BJ (cell line): ENCODE data around the gene RIPPLY3. TPM values are rescaled to one million over a fixed set of nuclear protein-coding genes. Genes with fewer than 3 reads are reported as not detected.
"Not testable (repeated sequence)": the region's sequence is repeated elsewhere in the genome, so short reads cannot be mapped to it uniquely, and the experiment has no call there.

Source experiments
- CTCF ChIA-PET: fragments of 350-600 bp; formaldehyde crosslinking; extraction: SDS; loops from one replicate; lab custom pipeline; 2021; ENCODE audit warnings: antibody characterized with exemption, inconsistent platforms; lab: Yijun Ruan, JAX
- POLR2A ChIA-PET: fragments of 300-600 bp; sonication (Branson Sonifier 250); formaldehyde crosslinking; extraction: SDS; loops from one replicate; lab custom pipeline; 2021; ENCODE audit warnings: antibody characterized with exemption; lab: Charles Lee
- DNase-seq: peaks from one replicate; pipeline ENCODE4 v3.0.0-alpha.2; 2011; ENCODE audit warnings: low read depth
- H3K27me3 ChIP-seq: 2 replicates; pipeline ENCODE4 v1.6.0; 2011; ENCODE audit warnings: low read length; ENCODE audit not compliant: control insufficient read depth, insufficient read depth
- H3K36me3 ChIP-seq: 2 replicates; pipeline ENCODE4 v1.5.1; 2011; ENCODE audit warnings: low read length; ENCODE audit not compliant: control insufficient read depth, insufficient read depth
- H3K4me3 ChIP-seq: 2 replicates; pipeline ENCODE4 v1.5.1; 2011; ENCODE audit warnings: low read depth, mild to moderate bottlenecking, control low read depth, low read length
- polyA plus RNA-seq: library from polyadenylated mRNA; depleted of rRNA; stranded (reverse); fragments of >200 nt; gene quantifications from 2 replicates; pipeline ENCODE4 v1.2.3, GENCODE V29; 2011
- TF ChIP-seq, protein P1 (sequence below): IDR thresholded peaks from 2 replicates; pipeline ENCODE4 v1.5.1; 2011; ENCODE audit warnings: low read depth, mild to moderate bottlenecking, control low read depth, inconsistent platforms, low read length, moderate library complexity; ENCODE audit not compliant: insufficient read depth

Gene RIPPLY3
- polyA plus RNA-seq, 1 experiment = 0.23 TPM

DNA sequence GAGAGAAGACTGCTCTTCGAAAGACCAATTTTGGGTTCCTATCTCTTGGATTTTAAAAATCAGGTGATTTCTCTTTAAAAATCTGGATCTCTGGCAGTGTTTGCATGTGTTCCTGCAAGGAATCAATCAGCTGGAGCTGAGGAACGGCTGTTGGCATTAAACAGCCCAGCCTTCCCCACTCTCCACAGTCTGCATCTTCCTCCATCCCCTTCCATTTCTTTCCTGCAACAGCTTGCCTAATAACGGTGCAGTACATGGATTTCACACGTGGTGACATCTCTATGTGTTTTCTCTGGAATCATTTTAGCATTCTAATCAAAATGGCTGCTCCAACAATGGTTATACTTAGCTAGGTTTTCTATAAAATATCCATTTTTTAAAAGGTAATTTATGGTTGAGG is 20.0 kb downstream of the RIPPLY3 start:
- no peaks in the 10 kb centered on the region for H3K36me3 ChIP-seq
- peaks cover 4% of the 10 kb centered on the region for H3K27me3 ChIP-seq
- ChIA-PET POLR2A (no interaction called here), CTCF (interaction anchor here (1.1 to 2.6 kb wide), 4 partner anchors 9 to 36 kb away, joined by 3 to 7 read pairs (median 4); no protein-coding TSS in a partner anchor)
- DNase-seq = no peak
- H3K4me3 ChIP-seq = no peak overlapping the region
- TF ChIP-seq, protein P1, sequence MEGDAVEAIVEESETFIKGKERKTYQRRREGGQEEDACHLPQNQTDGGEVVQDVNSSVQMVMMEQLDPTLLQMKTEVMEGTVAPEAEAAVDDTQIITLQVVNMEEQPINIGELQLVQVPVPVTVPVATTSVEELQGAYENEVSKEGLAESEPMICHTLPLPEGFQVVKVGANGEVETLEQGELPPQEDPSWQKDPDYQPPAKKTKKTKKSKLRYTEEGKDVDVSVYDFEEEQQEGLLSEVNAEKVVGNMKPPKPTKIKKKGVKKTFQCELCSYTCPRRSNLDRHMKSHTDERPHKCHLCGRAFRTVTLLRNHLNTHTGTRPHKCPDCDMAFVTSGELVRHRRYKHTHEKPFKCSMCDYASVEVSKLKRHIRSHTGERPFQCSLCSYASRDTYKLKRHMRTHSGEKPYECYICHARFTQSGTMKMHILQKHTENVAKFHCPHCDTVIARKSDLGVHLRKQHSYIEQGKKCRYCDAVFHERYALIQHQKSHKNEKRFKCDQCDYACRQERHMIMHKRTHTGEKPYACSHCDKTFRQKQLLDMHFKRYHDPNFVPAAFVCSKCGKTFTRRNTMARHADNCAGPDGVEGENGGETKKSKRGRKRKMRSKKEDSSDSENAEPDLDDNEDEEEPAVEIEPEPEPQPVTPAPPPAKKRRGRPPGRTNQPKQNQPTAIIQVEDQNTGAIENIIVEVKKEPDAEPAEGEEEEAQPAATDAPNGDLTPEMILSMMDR = no peak

GRCh38 chr21:37028570-37028969 is 22.1 kb downstream of the RIPPLY3 start:
- ChIA-PET CTCF (interaction anchor here (0.9 kb wide), 1 partner anchor 13 kb away, joined by 3 read pairs; no protein-coding TSS in a partner anchor), POLR2A (no interaction called here)
- TF ChIP-seq, protein P1 = no peak
- no peak overlapping the region for H3K4me3 ChIP-seq
- no peaks in the 10 kb centered on the region for H3K36me3 ChIP-seq
- peaks cover 4% of the 10 kb centered on the region for H3K27me3 ChIP-seq
- no peak for DNase-seq

- DNase-seq = no peak
- CTCF ChIA-PET = interaction anchor here (0.8 to 1.6 kb wide), 3 partner anchors 21 to 90 kb away, joined by 3 to 5 read pairs (median 3); no protein-coding TSS in a partner anchor
- POLR2A ChIA-PET = no interaction called here
- Histone ChIP-seq H3K4me3 (no peak overlapping the region), H3K36me3 (no peaks in the 10 kb centered on the region), H3K27me3 (peaks cover 4% of the 10 kb centered on the region)
- TF ChIP-seq, protein P1 = no peak
These were observed 24.4 kb downstream of the RIPPLY3 start for GRCh38 chr21:37030864-37031263.

DNA sequence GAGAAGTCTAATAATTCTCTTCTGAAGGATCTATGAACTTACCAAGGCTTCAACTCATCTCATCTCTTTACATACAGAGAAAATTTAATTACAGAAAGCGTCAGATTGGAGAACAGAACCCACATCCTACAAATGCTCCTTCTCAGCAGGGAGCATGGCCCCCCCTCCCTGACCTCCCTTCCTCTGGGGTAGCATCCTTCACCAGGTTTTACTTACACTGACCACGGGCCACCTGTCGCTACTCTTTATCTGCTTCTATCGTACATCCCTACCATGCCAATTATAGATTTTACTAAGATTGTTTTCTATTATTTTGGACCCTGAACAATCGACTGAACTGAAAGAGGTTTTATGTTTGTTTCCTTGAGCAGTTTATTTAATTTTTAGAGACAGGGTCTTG is 25.8 kb downstream of the RIPPLY3 start:
- H3K36me3 ChIP-seq = no peaks in the 10 kb centered on the region
- CTCF ChIA-PET = no interaction called here
- peaks cover 5% of the 10 kb centered on the region for H3K27me3 ChIP-seq
- DNase-seq = no peak
- TF ChIP-seq, protein P1 = no peak
- POLR2A ChIA-PET = no interaction called here
- H3K4me3 ChIP-seq = no peak overlapping the region

DNA sequence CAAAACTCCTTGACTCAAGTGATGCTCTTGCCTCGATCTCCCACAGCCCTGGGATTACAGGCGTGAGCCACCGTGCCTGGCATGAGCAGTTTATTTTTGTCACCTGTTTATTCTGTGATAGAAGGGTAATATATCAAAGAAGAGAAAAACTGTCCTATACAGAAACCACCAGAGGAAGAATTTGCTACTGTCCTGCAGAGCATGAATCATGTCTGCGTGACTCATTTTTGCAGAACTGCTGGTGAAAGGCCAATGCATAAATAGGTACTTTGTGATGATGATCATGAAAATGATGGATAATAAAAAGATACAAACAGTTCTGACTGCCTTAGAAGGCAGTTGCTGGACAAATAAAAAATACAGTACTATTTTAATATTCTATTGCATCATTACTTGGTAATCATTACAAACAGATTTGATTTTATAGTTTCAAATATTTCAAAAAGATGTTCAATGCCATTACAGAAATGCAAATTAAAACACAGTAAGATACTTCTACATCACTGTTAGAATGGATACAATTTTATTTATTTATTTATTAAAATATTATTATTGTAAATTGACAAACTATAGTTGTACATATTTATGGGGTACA is 26.5 kb downstream of the RIPPLY3 start:
- ChIA-PET POLR2A (no interaction called here), CTCF (no interaction called here)
- Histone ChIP-seq H3K4me3 (no peak overlapping the region), H3K36me3 (no peaks in the 10 kb centered on the region), H3K27me3 (peaks cover 6% of the 10 kb centered on the region)
- TF ChIP-seq, protein P1 = no peak
- peak; percentile 37 for DNase-seq

DNA sequence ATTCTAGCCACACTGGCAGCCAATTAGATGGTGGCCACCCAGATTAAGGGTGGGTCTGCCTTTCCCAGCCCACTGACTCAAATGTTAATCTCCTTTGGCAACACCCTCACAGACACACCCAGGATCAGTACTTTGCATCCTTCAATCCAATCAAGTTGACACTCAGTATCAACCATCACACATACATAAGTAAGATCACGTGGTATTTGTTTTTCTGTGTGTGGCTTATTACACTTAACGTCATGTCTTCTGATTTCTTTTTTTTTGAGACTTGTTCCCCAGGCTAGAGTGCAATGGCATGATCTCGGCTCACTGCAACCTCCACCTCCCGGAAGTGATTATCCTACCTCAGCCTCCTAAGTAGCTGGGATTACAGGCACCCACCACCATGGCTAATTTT is 27.9 kb downstream of the RIPPLY3 start:
- H3K36me3 ChIP-seq, POLR2A ChIA-PET, H3K4me3 ChIP-seq, CTCF ChIA-PET, H3K27me3 ChIP-seq, DNase-seq: not testable (repeated sequence)
